ENCODE measurements around the gene FOXS1. TPM values are rescaled to one million over a fixed set of nuclear protein-coding genes. Genes with fewer than 3 reads are reported as not detected.

FOXS1 gene
- total RNA-seq, 4 donors from 2014 or later, result 0.33 TPM; not detected in 3

DNA sequence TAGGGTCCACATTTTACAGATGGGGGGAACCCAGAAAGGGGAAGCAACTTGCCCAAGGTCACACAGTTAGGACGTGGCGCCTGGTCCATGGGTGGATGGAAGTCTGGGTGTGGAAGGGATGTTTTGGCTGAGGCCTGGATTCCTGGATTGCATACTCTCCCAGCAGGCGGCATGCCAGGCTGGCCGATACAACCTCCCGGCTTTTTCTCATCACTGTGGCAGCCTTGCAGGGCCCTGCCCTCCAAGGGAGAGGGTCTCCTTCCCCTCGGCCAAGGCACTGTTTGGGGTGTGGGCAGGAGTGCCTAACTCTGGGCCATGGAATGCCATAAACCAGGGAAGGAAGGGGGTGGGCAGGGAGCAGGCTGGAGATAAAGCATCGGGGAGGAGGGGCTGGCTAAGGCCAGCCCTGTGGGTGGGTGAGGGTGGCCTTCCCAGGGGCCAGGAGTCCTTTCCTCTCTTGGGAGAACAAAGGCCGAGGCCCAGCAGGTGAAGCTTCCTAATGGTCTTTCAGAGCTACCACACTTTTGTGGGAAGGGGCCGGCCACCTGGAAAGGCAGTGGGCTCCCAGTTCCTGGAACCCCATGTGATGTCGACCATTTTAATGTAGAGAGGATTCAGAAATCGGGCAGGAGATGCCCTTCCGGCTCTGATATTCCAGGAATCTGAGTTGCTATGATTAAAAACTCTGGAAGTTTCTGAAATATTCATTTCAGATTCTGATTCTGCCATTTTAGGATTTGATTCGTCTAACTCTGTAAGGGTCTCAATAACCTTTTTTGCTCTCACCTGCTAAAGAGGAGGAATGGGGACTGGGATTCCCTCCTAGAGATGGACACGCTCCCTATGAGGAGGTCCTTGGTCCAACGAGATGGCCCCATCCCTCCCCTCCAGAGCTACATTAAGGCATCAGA lies 4.2 kb downstream of the FOXS1 start:
- in situ Hi-C loops (cut with MboI; ENCODE audit: low sequenced_read_pairs in 4 of 4), result loop anchor here in 1 of 4 donors (25.0 kb wide), 1 partner anchor 104 kb away; the partner anchor contains the start of gene TPX2

DNA sequence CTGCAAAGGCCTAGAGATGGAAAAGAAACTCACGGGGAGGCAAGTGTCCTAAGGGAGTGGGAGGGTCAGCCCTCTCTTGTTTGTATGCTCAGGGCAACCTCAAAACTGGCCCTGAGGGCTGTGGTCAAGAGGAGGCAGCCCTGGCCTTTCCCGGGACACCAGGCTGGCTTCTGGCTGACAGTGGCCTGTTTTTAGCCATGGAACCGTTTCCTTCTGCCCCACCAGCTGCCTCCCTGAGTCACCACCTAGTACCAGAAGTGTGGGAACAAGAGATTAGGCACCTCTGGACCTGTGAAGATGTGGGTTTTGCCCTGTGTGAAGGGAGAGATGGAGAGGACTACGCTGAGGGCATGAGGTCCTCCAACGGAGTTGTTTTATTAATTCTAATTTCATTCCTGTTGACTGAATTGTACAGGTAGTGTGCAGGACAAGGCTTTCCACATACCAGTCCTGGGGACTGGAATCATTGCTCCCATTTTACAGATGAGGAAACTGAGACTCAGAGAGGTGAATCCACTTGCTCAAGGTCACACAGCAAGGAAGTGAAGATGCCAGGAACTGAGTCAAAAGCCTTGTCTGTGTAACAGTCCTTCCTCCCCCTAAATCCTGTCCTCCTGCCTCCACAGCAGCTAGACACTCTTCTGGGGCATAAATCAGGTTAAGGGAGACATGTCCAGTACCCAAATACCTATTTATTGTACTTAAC lies 5.5 kb downstream of the FOXS1 start:
- intact Hi-C loops (cut with DNase I; ENCODE audit: low total_unique reads), result loop anchor here (5.0 to 10.0 kb wide), 2 partner anchors 103 to 275 kb away; partner anchors contain the start of gene TPX2
- in situ Hi-C loops (cut with MboI; ENCODE audit: low sequenced_read_pairs in 4 of 4), result loop anchor here in 1 of 4 donors (25.0 kb wide), 1 partner anchor 103 kb away; the partner anchor contains the start of gene TPX2
- peaks cover 14 to 25% of the 10 kb centered on the region in 2 donors for H3K4me1 ChIP-seq

More for the DNA sequence above, 4.2 kb downstream of the FOXS1 start:
- Histone ChIP-seq H3K36me3 (no peaks in the 10 kb centered on the region), H3K27me3 (no peaks in the 10 kb centered on the region), H3K4me1 (peaks cover 7 to 20% of the 10 kb centered on the region in 2 donors), H3K27ac (peak overlapping the region in 3 of 4 donors; percentile 27 to 52 (median 39)), H3K4me3 (no peak overlapping the region), H3K9me3 (no peaks in the 10 kb centered on the region)
- ATAC-seq (no peak), DNase-seq (no peak)
- TF ChIP-seq, protein P1, sequence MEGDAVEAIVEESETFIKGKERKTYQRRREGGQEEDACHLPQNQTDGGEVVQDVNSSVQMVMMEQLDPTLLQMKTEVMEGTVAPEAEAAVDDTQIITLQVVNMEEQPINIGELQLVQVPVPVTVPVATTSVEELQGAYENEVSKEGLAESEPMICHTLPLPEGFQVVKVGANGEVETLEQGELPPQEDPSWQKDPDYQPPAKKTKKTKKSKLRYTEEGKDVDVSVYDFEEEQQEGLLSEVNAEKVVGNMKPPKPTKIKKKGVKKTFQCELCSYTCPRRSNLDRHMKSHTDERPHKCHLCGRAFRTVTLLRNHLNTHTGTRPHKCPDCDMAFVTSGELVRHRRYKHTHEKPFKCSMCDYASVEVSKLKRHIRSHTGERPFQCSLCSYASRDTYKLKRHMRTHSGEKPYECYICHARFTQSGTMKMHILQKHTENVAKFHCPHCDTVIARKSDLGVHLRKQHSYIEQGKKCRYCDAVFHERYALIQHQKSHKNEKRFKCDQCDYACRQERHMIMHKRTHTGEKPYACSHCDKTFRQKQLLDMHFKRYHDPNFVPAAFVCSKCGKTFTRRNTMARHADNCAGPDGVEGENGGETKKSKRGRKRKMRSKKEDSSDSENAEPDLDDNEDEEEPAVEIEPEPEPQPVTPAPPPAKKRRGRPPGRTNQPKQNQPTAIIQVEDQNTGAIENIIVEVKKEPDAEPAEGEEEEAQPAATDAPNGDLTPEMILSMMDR (IDR thresholded peaks at IDR 0.05 in 4 of 5, conservative IDR thresholded peaks at IDR 0.05 in 1 of 5), result no peak
- TF ChIP-seq POLR2A (IDR thresholded peaks at IDR 0.05), result no peak
- intact Hi-C loops (cut with DNase I; ENCODE audit: low total_unique reads), result no loop called here

DNA sequence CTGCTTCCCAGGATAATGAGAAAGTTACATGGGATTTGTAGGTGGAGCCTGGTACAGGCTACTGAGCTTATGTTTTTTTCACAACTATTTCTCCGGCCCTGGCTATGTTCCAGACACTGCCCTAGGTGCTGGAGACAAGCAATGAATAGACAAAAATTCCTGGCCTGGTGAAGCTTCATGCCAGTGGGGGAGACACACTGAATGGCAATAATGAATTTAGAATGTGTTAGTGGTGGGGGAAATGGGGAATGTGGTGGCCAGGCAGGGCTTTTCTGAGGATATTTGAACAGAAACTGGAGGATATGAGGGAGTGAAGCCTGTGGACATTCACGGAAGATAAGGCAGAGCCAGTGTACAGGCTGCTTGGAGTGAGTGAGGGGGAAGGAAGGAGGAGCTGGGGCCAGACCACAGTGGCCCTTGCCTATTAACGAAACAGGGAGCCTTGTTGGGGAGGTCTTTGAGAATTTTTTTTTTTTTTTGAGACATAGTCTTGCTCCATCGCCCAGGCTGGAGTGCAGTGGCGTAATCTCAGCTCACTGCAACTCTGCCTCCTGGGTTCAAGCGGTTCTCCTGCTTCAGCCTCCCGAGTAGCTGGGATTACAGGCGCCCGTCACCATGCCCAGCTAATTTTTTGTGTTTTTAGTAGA lies 6.6 kb downstream of the FOXS1 start:
- H3K27ac ChIP-seq, result peak overlapping the region in 2 of 4 donors; percentile 79 to 95
- no peak overlapping the region for H3K4me3 ChIP-seq
- DNase-seq (no peak), ATAC-seq (no peak)
- intact Hi-C loops (cut with DNase I; ENCODE audit: low total_unique reads), result loop anchor here (5.0 to 10.0 kb wide), 2 partner anchors 101 to 276 kb away; partner anchors contain the start of gene TPX2
- H3K4me1 ChIP-seq, result peaks cover 14 to 29% of the 10 kb centered on the region in 2 donors
- in situ Hi-C loops (cut with MboI; ENCODE audit: low sequenced_read_pairs in 4 of 4), result loop anchor here in 1 of 4 donors (25.0 kb wide), 1 partner anchor 101 kb away; the partner anchor contains the start of gene TPX2
- H3K9me3 ChIP-seq, result no peaks in the 10 kb centered on the region
- H3K27me3 ChIP-seq, result no peaks in the 10 kb centered on the region
- TF ChIP-seq POLR2A (IDR thresholded peaks at IDR 0.05), result no peak
- TF ChIP-seq, protein P1 (IDR thresholded peaks at IDR 0.05 in 4 of 5, conservative IDR thresholded peaks at IDR 0.05 in 1 of 5), result no peak
- H3K36me3 ChIP-seq, result no peaks in the 10 kb centered on the region

More for the DNA sequence above, 5.5 kb downstream of the FOXS1 start:
- H3K9me3 ChIP-seq, result no peaks in the 10 kb centered on the region
- TF ChIP-seq, protein P1 (IDR thresholded peaks at IDR 0.05 in 4 of 5, conservative IDR thresholded peaks at IDR 0.05 in 1 of 5), result no peak
- no peak for TF ChIP-seq POLR2A (IDR thresholded peaks at IDR 0.05)
- H3K4me3 ChIP-seq, result no peak overlapping the region
- ATAC-seq (no peak), DNase-seq (no peak)
- no peaks in the 10 kb centered on the region for H3K36me3 ChIP-seq
- no peaks in the 10 kb centered on the region for H3K27me3 ChIP-seq
- H3K27ac ChIP-seq, result peak overlapping the region in 2 of 4 donors; percentile 4 to 14

DNA sequence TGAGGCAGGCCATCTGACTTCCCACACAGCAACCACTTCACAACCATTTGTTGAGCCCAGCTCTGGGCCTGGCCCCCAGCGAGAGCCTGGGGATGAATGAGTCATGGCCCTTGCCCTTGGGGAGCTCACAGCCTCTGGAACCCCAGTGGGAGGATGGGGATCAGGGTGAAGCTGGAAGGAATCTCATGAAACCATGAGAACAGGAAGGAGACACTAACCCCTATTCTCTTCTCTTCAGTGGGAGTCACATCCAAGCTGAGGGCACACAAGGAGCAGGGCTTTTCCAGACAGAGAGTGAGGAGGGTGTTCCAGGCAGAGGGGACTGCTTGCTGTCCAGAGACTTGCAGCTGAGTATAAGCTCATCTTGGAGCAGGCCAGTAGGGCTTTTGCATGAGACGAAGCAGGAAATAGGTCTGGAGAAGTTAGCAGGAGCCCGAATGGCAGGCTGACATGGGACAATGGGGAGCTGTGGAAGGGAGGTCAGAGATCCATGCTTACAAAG lies 7.5 kb downstream of the FOXS1 start:
- TF ChIP-seq, protein P1 (IDR thresholded peaks at IDR 0.05 in 4 of 5, conservative IDR thresholded peaks at IDR 0.05 in 1 of 5), result no peak
- no peak for TF ChIP-seq POLR2A (IDR thresholded peaks at IDR 0.05)
- H3K4me1 ChIP-seq, result peaks cover 14 to 29% of the 10 kb centered on the region in 2 donors
- no peak overlapping the region for H3K4me3 ChIP-seq
- intact Hi-C loops (cut with DNase I; ENCODE audit: low total_unique reads), result loop anchor here (2.0 to 10.0 kb wide), 3 partner anchors 15 to 277 kb away; partner anchors contain the start of gene TPX2
- H3K27ac ChIP-seq, result peak overlapping the region; percentile 10 to 95 (median 80)
- no peaks in the 10 kb centered on the region for H3K27me3 ChIP-seq
- no peaks in the 10 kb centered on the region for H3K36me3 ChIP-seq
- H3K9me3 ChIP-seq, result no peaks in the 10 kb centered on the region
- DNase-seq, result no peak
- no peak for ATAC-seq
- in situ Hi-C loops (cut with MboI; ENCODE audit: low sequenced_read_pairs in 4 of 4), result loop anchor here in 1 of 4 donors (25.0 kb wide), 1 partner anchor 101 kb away; the partner anchor contains the start of gene TPX2

Data from gastrocnemius medialis (tissue), 4 donors.